Brain microvascular endothelial cell (primary cell): ENCODE data around the gene AHRR.

ENCODE experiments used
- DNase-seq: peaks from one replicate; pipeline ENCODE4 v3.0.0-alpha.2; 2020
- H3K27ac ChIP-seq: fragments of 250-450 bp; sonication (Bioruptor Pico); 2 replicates; pipeline ENCODE4 v1.5.1; 2020; ENCODE audit warnings: mild to moderate bottlenecking, moderate library complexity
- H3K27me3 ChIP-seq: fragments of 250-450 bp; sonication (Bioruptor Pico); replicated peaks from 2 replicates; pipeline ENCODE4 v1.5.1; 2020; ENCODE audit warnings: mild to moderate bottlenecking
- H3K36me3 ChIP-seq: fragments of 250-450 bp; sonication (Bioruptor Pico); replicated peaks from 2 replicates; pipeline ENCODE4 v1.5.1; 2020; ENCODE audit warnings: mild to moderate bottlenecking
- H3K4me3 ChIP-seq: 2 replicates; pipeline ENCODE4 v1.5.1; 2011; ENCODE audit warnings: low read depth, mild to moderate bottlenecking, control low read depth, low read length, moderate library complexity
- in situ Hi-C: cut with HindIII; loops from 2 replicates; pipeline ENCODE4 v1.10.0; 2017; ENCODE audit warnings: low sequenced_read_pairs, low pct_ligation_motif_present
- TF ChIP-seq, protein P1 (sequence below): IDR thresholded peaks from 2 replicates; pipeline ENCODE4 v1.5.1; 2011; ENCODE audit warnings: low read depth, mild to moderate bottlenecking, moderate library complexity, low read length, control low read depth, inconsistent platforms; ENCODE audit errors: missing control alignments

Gene AHRR

DNA sequence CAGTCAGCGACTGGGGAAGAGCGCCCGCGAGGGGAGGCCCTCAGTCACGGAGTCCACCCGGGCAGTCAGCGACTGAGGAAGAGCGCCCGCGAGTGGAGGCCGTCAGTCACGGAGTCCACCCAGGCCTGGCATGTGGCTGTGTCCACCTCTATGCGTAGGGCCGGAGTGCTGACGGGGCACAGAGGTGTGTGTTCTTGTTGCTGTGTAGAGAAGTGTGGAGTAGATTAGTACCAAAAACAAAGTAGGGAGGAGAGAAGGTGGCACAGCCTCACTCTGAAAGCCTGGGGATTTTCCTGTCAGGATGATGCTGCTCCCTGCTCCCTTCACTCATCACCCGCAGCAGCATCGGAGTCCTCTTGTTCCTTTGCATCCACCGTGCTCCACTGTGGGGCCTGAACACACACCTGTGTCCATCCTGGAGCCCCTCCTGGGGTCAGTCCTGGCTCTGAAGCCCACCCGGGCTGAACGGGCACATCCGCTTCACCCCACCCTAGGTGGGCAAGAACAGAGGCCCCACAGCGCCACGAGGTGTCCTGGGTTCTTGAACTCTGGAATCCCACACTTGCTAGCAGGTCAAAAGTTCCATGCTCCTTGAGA lies 37.9 kb downstream of the AHRR start:
- no peak for DNase-seq
- no peaks in the 10 kb centered on the region for H3K27me3 ChIP-seq
- TF ChIP-seq, protein P1, sequence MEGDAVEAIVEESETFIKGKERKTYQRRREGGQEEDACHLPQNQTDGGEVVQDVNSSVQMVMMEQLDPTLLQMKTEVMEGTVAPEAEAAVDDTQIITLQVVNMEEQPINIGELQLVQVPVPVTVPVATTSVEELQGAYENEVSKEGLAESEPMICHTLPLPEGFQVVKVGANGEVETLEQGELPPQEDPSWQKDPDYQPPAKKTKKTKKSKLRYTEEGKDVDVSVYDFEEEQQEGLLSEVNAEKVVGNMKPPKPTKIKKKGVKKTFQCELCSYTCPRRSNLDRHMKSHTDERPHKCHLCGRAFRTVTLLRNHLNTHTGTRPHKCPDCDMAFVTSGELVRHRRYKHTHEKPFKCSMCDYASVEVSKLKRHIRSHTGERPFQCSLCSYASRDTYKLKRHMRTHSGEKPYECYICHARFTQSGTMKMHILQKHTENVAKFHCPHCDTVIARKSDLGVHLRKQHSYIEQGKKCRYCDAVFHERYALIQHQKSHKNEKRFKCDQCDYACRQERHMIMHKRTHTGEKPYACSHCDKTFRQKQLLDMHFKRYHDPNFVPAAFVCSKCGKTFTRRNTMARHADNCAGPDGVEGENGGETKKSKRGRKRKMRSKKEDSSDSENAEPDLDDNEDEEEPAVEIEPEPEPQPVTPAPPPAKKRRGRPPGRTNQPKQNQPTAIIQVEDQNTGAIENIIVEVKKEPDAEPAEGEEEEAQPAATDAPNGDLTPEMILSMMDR = no peak
- H3K27ac ChIP-seq = no peak overlapping the region
- in situ Hi-C loops = no loop called here
- H3K36me3 ChIP-seq = peaks cover 2% of the 10 kb centered on the region
- no peak overlapping the region for H3K4me3 ChIP-seq

- Histone ChIP-seq H3K4me3 (no peak overlapping the region), H3K27me3 (no peaks in the 10 kb centered on the region), H3K36me3 (peaks cover 2% of the 10 kb centered on the region), H3K27ac (no peak overlapping the region)
- DNase-seq = no peak
- TF ChIP-seq, protein P1 = no peak
- in situ Hi-C loops = no loop called here
Observed at GRCh38 chr5:360257-361027, 38.9 kb downstream of the AHRR start.

DNA sequence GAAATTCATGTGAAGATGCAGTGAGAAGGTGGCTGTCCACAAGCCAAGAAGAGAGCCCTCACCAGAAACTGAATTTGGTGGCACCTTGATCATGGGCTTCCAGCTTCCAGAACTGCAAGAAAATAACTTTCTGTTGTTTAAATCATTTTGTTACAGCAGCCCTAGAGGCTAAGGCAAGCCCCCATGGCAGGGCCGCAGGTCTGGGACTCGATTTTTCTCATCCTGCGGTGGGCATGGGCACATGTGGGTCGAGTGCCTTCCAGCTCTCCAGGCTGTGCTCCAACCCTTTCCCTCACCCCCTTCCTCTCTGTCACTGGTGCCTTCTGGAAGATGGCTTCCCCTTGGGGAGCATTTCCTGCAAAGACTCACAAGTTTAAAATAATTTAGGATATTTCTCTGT lies 40.7 kb downstream of the AHRR start:
- Histone ChIP-seq H3K4me3 (no peak overlapping the region), H3K27me3 (no peaks in the 10 kb centered on the region), H3K27ac (no peak overlapping the region), H3K36me3 (peaks cover 2% of the 10 kb centered on the region)
- TF ChIP-seq, protein P1 = no peak
- in situ Hi-C loops = no loop called here
- DNase-seq = no peak

DNA sequence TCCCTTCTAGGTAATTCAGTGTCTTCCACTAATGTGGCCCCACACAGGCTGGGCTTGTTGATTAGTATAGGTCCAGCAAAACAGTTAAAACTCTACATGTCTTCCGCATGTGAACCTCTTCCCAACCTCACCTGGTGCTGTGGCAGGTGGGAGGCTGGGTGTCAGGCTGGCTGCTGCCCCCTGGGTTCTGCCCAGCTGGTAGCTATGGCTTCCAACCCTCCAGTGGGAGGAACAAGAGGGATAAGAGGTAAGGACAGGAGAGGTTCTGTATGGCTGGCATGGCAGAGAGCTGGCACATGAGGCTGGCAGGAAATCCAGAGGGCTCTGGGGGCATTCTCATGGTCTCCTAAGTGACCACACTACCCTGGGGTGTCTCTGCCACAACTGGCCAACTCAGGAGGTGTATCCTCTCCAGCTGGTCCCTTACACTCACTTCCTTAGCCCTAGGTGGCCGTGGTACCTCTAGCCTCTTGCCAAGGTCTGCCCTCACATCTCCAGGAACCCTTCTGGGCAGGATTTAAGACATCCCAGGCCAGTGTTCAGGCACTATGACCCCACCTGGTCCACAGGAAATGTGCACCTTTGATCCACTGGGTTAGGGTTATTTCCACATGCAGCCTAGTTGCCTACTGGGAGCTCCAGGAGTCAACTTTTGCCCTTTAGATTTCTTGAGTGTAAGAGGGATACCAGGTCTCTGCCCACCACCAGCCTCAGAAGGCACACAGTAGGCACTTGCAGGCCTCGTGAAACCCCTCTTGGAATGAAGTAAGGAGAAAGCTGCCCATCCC lies 41.7 kb downstream of the AHRR start:
- TF ChIP-seq, protein P1 = no peak
- DNase-seq = no peak
- in situ Hi-C loops = no loop called here

DNA sequence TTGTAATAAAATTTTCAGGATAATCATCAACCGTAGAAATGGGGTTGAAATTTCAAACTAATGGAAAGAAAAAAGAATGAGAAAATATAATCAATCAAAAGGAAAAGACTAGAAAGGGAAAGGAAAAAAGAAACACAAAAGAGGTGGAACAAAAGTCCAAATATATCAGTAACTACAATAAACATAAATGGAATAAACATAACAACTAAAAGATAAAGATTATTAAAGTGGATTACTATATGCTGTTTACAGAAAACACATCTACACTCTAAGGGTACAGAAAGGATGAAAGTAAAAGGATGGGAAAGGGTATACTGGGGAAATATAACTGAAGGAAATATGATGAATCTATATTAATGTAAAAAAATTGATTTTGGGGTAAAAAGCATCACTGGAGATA lies 43.0 kb downstream of the AHRR start:
- H3K36me3 ChIP-seq = peaks cover 2% of the 10 kb centered on the region
- no peak overlapping the region for H3K4me3 ChIP-seq
- in situ Hi-C loops = no loop called here
- H3K27me3 ChIP-seq = no peaks in the 10 kb centered on the region
- DNase-seq = no peak
- TF ChIP-seq, protein P1 = no peak
- H3K27ac ChIP-seq = no peak overlapping the region

More for the DNA sequence above, 41.7 kb downstream of the AHRR start:
- H3K27ac ChIP-seq = no peak overlapping the region
- H3K4me3 ChIP-seq = no peak overlapping the region
- no peaks in the 10 kb centered on the region for H3K27me3 ChIP-seq
- H3K36me3 ChIP-seq = peaks cover 2% of the 10 kb centered on the region
